ENCODE results near the gene PAK3.

Gene PAK3

DNA sequence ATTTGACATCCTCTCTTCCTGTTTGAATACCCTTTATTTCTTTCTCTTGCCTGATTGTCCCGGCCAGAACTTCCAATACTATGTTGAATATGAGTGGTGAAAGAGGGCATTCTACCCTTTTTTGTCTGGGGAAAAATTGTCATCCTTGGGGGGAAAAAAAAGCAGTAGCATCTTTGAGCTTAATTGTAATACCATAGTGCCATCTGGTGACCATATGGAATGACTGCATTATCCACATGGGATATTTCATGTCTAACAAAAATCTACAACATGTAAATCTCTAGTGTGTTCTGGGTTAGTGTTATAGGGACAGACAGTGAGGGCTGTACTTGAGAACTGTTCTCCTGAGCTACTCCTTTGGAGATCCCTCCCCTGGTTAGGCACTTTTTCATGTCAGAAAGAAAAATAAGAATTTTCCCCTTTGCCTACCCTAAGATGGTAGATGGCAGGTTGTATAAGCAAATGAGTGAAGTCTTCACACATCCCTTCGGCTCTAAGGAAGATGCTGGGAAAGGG, 148.3 kb downstream of the PAK3 start:
- TF ChIP-seq, protein P1, sequence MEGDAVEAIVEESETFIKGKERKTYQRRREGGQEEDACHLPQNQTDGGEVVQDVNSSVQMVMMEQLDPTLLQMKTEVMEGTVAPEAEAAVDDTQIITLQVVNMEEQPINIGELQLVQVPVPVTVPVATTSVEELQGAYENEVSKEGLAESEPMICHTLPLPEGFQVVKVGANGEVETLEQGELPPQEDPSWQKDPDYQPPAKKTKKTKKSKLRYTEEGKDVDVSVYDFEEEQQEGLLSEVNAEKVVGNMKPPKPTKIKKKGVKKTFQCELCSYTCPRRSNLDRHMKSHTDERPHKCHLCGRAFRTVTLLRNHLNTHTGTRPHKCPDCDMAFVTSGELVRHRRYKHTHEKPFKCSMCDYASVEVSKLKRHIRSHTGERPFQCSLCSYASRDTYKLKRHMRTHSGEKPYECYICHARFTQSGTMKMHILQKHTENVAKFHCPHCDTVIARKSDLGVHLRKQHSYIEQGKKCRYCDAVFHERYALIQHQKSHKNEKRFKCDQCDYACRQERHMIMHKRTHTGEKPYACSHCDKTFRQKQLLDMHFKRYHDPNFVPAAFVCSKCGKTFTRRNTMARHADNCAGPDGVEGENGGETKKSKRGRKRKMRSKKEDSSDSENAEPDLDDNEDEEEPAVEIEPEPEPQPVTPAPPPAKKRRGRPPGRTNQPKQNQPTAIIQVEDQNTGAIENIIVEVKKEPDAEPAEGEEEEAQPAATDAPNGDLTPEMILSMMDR (IDR thresholded peaks at IDR 0.05; ENCODE audit: low read depth, low read length): peak; percentile 54
- DNase-seq: no peak
- Histone ChIP-seq H3K4me1 (no peaks in the 10 kb centered on the region), H3K36me3 (no peaks in the 10 kb centered on the region), H3K27me3 (no peaks in the 10 kb centered on the region), H3K9me3 (no peaks in the 10 kb centered on the region), H3K4me3 (ENCODE audit: low read depth, low read length) (no peak overlapping the region)

DNA sequence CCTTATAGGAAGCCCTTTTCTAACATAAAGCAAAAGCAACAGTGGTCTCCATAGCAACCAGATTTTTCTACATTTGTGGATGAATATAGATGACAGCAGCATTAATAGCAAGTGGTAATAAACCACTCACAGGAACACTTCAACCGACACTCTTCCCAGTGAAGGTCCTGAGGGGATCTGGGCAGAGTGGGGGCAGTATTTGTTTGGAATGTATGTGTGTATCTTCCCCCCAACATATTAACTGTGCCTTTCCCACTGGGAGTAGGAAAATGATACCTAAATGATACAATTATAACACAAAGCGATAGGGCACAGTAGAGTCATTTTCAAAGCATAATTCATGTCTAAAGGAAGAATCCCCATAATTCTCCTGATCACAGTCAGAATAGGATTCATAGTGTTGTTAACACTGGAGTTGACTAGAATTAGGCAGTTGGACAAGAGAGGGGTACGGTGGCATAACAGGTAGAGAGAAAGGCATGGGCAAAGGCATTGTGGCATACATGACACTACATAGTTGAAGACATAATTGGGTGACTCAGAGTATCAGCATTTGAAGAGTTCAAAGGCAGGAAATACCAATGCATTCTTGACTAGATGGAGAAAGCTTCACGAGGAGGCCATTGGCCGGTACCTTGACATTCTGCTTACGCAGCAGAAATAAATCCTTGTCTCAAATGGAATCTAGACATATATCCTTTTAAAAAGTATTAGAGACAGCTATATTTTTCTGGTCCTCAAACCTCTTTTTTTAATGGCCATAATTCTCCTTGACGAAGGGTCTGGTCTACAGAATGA, 159.1 kb downstream of the PAK3 start:
- Histone ChIP-seq H3K4me1 (no peaks in the 10 kb centered on the region), H3K9me3 (no peaks in the 10 kb centered on the region), H3K4me3 (ENCODE audit: low read depth, low read length) (no peak overlapping the region), H3K36me3 (no peaks in the 10 kb centered on the region), H3K27me3 (no peaks in the 10 kb centered on the region)
- DNase-seq: no peak
- TF ChIP-seq, protein P1 (IDR thresholded peaks at IDR 0.05; ENCODE audit: low read depth, low read length): no peak

DNA sequence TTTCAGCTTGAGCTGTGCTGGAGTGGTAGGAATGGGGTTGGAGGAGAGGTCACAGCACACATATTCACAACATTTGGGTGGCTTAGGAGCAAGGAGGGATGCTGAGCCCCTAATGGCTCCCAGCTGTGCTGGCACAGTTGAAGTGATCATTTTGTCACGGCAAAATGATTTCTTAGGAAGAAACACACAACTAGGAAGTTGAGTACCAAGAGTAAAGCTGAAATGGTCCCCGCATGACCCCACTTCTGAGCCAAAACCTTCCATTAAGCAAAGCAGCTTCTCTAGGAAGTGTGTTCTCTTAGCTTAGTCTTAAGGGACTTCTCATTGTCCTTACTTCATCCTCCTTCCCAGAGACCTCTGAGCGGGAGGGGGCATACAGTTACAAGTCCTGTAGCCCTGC, 161.7 kb downstream of the PAK3 start:
- H3K36me3 ChIP-seq: no peaks in the 10 kb centered on the region
- H3K4me1 ChIP-seq: no peaks in the 10 kb centered on the region
- no peaks in the 10 kb centered on the region for H3K9me3 ChIP-seq
- H3K4me3 ChIP-seq (ENCODE audit: low read depth, low read length): no peak overlapping the region
- H3K27me3 ChIP-seq: no peaks in the 10 kb centered on the region
- TF ChIP-seq, protein P1 (IDR thresholded peaks at IDR 0.05; ENCODE audit: low read depth, low read length): no peak
- no peak for DNase-seq

DNA sequence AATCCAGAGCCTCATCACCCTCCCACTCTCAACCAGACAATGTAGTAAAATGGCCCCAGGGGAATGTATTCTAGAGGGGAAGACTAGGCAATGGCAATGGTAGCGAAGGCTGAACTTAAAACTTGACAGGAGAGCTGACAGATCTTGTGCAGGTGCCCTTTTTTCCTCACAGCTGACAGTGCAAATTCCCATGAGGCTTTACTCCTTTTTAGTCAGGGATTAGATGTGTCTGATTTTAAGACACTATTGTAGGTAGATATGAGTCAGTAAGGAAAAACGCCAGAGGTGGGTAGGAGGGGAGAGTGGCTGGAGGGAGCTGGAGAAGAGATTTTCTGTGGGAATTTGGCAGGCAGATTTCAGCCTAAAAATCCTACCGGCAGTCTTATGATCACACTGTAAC, 163.6 kb downstream of the PAK3 start:
- TF ChIP-seq, protein P1 (IDR thresholded peaks at IDR 0.05; ENCODE audit: low read depth, low read length): no peak
- H3K4me1 ChIP-seq: no peaks in the 10 kb centered on the region

DNA sequence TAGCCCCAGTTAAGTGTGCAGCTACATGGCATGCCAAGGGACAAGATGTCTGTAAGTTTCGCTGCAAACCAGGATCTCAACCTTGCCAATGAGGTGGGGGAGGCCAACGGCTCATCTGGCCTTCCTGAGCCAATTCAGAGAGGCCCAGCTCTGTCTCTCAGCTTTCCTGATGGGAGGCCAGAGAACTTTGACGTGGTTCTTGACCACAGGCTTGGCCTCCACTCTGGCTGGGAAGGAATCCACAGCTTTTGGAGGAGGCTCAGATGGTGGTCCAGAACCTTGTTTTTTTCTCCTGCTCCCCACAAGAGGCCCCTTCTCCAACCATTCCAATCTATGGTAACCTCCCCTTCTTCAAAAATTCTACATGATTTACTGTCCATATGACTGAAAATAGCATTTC, 164.5 kb downstream of the PAK3 start:
- no peak for DNase-seq
- H3K9me3 ChIP-seq: no peaks in the 10 kb centered on the region
- TF ChIP-seq, protein P1 (IDR thresholded peaks at IDR 0.05; ENCODE audit: low read depth, low read length): no peak
- no peaks in the 10 kb centered on the region for H3K4me1 ChIP-seq
- no peaks in the 10 kb centered on the region for H3K36me3 ChIP-seq
- no peak overlapping the region for H3K4me3 ChIP-seq (ENCODE audit: low read depth, low read length)
- no peaks in the 10 kb centered on the region for H3K27me3 ChIP-seq

More for the DNA sequence above, 163.6 kb downstream of the PAK3 start:
- DNase-seq: peak; percentile 11
- Histone ChIP-seq H3K27me3 (no peaks in the 10 kb centered on the region), H3K9me3 (no peaks in the 10 kb centered on the region), H3K4me3 (ENCODE audit: low read depth, low read length) (no peak overlapping the region), H3K36me3 (no peaks in the 10 kb centered on the region)

DNA sequence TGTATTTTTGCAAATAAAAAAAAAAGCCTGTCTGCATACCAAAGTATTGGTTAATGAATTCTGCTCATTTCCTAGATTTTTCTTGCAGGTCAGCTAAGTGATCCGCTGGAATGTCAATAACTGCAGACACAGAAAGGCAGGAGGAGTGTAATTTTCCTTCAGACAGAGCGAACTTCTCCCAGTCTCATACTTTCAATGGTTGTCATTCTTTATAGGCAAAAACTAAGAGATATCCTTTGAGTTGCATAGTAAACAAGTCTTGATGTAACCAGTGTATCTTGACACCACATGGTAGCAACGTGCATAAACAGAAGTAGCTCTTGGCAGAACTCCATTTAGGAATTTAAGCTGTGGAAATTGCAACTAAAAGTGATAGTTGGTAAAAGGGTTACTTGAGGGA, 166.1 kb downstream of the PAK3 start:
- TF ChIP-seq, protein P1 (IDR thresholded peaks at IDR 0.05; ENCODE audit: low read depth, low read length): no peak
- no peaks in the 10 kb centered on the region for H3K9me3 ChIP-seq
- H3K4me1 ChIP-seq: no peaks in the 10 kb centered on the region
- H3K27me3 ChIP-seq: no peaks in the 10 kb centered on the region
- no peaks in the 10 kb centered on the region for H3K36me3 ChIP-seq
- H3K4me3 ChIP-seq (ENCODE audit: low read depth, low read length): no peak overlapping the region
- DNase-seq: no peak
